Heart left ventricle (tissue), 16 donors: Measurements from ENCODE around the gene PYM1. TPM values are rescaled to one million over a fixed set of nuclear protein-coding genes. Genes with fewer than 3 reads are reported as not detected.
A peak's percentile ranks its signal among the peaks of the same experiment; 100 is the strongest.
"Not testable (repeated sequence)": the region's sequence is repeated elsewhere in the genome, so short reads cannot be mapped to it uniquely, and the experiment has no call there.

Source experiments
- ATAC-seq, 4 donors: fragments of 200-7000 bp; cut with Tn5 transposase; one replicate each; pipeline ENCODE4 v1.9.1; 2020 to 2022; ENCODE audit warnings: moderate library complexity in 4 of 4, mild to moderate bottlenecking in 3 of 4, moderate number of reproducible peaks in 1 of 4
- DNase-seq, 5 donors: peaks; one replicate each; pipeline ENCODE4 v3.0.0-alpha.2; 2020
- H3K27ac ChIP-seq, 12 donors: fragments of 200-600 bp; sonication (generic) in 4 of 12; one replicate each; pipeline versions ENCODE4 v1.5.0 to v1.8.0; 2016 to 2022; ENCODE audit warnings: mild to moderate bottlenecking in 2 of 12
- H3K27me3 ChIP-seq, 9 donors: fragments of 200-600 bp; sonication (generic) in 2 of 9; one replicate each; pipeline versions ENCODE4 v1.5.1 to v1.8.0; 2016 to 2022; ENCODE audit warnings: mild to moderate bottlenecking in 3 of 9
- H3K36me3 ChIP-seq, 9 donors: fragments of 200-600 bp; sonication (generic) in 2 of 9; one replicate each; pipeline versions ENCODE4 v1.5.0 to v1.8.0; 2018 to 2022; ENCODE audit warnings: mild to moderate bottlenecking in 2 of 9
- H3K4me1 ChIP-seq, 12 donors: fragments of 200-600 bp; sonication (generic) in 4 of 12; one replicate each; pipeline versions ENCODE4 v1.5.0 to v1.8.0; 2016 to 2022; ENCODE audit warnings: mild to moderate bottlenecking in 3 of 12
- H3K4me3 ChIP-seq, 12 donors: fragments of 200-600 bp; sonication (generic) in 4 of 12; one replicate each; pipeline versions ENCODE4 v1.5.0 to v1.8.0; 2017 to 2022; ENCODE audit warnings: mild to moderate bottlenecking in 9 of 12, moderate library complexity in 4 of 12
- H3K9me3 ChIP-seq, 12 donors: fragments of 200-600 bp; sonication (generic) in 4 of 12; one replicate each; pipeline versions ENCODE4 v1.5.0 to v1.8.0; 2016 to 2022; ENCODE audit warnings: mild to moderate bottlenecking in 1 of 12
- POLR2A ChIP-seq, 2 donors: fragments of 450-650 bp; IDR thresholded peaks; one replicate each; pipeline ENCODE4 v1.6.1; 2017; ENCODE audit warnings: antibody characterized with exemption in 2 of 2, mild to moderate bottlenecking in 2 of 2, moderate library complexity in 2 of 2
- WGBS, 4 donors: extraction: QIAGEN DNeasy Blood & Tissue Kit in 2 of 4; methylation state at CpG; one replicate each; pipeline versions ENCODE4 v1.1.5 to v1.1.7; 2013 to 2018; 5-methylcytosine and 5-hydroxymethylcytosine counted together
- intact Hi-C, 10 donors: fragments of 100-400 bp; cut with DNase I; formaldehyde crosslinking; loops; one replicate each; pipeline versions ENCODE4 v1.11.1 to v1.14.2; 2022
- polyA plus RNA-seq, 2 donors: library from polyadenylated mRNA; stranded (reverse); fragments of 200-250 nt; gene quantifications; one replicate each; pipeline ENCODE4 v1.2.3, GENCODE V29; 2013
- total RNA-seq, 9 donors: library from RNA; depleted of rRNA in 2 of 9; stranded (reverse); fragments of >200 nt in 2 of 9; fragmentation: NEBNext Ultra II Directional in 3 of 9; extraction: Animal tissue kit (Norgen Biotek cat#: 25700) in 3 of 9; gene quantifications; one replicate each; pipeline versions ENCODE4 v1.1.0 to v1.2.4, GENCODE V29; 2016 to 2023
- TF ChIP-seq, protein P1 (sequence below), 12 donors: fragments of 200-600 bp; sonication (generic) in 4 of 12; IDR thresholded peaks; one replicate each; pipeline versions ENCODE4 v1.5.0 to v1.8.0; 2018 to 2022; ENCODE audit warnings: antibody characterized with exemption in 12 of 12, mild to moderate bottlenecking in 5 of 12
- donor health status: ischemic (EF 13 %, LVEDD 7.1; RV severe dilation, severe dysfunction).
- donor health status: healthy with polysubstance abuse.
- donor health status: DM: no; HTN: yes; CAD: no.
- donor health status: DM: no; HTN: no; CAD: no.
- donor health status: ischemic (EF 25% LVEDD 6.9; RV normal size, moderate dysfunction).
- donor health status: ischemic (EF 25% LVEDD 5.7; RV mildly dilated, moderate dysfunction).
- donor health status: healthy.
- donor health status: DM: yes; HTN: yes; CAD: no.
- donor health status: ischemic (EF 35%, LVEDD 5.7; RV mildly dilated, moderate dysfunction).
- donor health status: nonischemic (EF 11% LVEDD 7.7; RV severe dilation, severe dysfunction).
- donor health status: DM: yes; HTN: yes; CAD: no.
- donor health status: PGD.
- donor health status: ischemic (EF 29% LVEDD 5.4; RV normal size, mild dysfunction).
- donor health status: nonischemic (EF 23%, LVEDD 6.1; RV moderate dilation, normal function).

PYM1 gene
- total and polyA plus RNA-seq, 11 donors: 12.0 to 33.6 (median 15.3) TPM

DNA sequence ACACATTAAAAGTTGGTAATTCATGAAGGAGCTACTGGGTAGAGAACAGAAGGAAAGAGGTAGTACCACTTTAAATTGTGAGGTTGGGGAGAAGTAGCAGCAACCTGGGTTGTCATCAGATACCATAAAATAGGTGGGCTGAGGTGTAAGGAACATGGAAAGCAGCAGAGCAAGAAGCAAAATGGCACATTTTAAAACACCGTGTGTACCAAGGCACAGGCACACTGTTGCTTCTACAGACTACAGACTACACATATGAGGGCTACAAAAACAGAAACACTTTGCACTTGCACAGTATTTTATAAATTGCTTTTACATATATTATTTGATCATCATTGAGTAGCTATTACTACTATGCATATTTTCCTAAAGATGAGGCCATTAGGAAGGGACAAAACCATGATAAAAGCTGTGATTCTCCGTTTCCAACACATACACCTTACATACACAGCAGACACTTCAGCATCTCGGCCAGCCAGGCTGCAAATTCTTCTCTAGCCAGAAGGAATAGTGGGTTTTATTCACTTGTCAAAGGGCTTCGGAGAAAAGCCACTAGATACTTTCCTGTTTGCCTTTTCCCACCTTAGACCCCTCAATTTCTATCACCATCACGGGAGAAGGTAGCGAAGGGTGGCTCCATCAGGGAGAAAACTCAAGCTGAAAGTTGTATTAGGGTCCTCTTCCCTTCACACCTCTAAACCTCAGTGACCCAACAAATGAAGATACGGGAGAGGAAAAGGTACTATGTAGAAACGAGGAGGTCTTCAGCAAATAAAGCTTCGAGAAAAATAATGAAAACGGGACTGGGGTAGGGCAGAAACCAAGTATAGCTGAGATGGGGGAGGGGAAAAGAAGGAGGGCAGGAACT lies 1.6 kb downstream of the PYM1 start:
- no peak for DNase-seq
- Histone ChIP-seq H3K9me3 (no peaks in the 10 kb centered on the region), H3K27me3 (no peaks in the 10 kb centered on the region), H3K4me3 (peak overlapping the region; percentile 53 to 95 (median 82)), H3K36me3 (peaks cover 0 to 27% (median 13%) of the 10 kb centered on the region in 9 donors), H3K4me1 (peaks cover 0 to 52% (median 30%) of the 10 kb centered on the region in 12 donors), H3K27ac (peak overlapping the region; percentile 81 to 98 (median 97))
- no peak for ATAC-seq
- intact Hi-C loops: loop anchor here in 8 of 10 donors (1.0 to 5.0 kb wide), 9 partner anchors 17 to 109 kb away; partner anchors contain the start of genes ORMDL2 (in 3 of the 8), SARNP (in 2 of the 8), DNAJC14 (in 1 of the 8) and RAB5B (in 1 of the 8)
- no peak for TF ChIP-seq POLR2A (IDR thresholded peaks at IDR 0.05)
- TF ChIP-seq, protein P1, sequence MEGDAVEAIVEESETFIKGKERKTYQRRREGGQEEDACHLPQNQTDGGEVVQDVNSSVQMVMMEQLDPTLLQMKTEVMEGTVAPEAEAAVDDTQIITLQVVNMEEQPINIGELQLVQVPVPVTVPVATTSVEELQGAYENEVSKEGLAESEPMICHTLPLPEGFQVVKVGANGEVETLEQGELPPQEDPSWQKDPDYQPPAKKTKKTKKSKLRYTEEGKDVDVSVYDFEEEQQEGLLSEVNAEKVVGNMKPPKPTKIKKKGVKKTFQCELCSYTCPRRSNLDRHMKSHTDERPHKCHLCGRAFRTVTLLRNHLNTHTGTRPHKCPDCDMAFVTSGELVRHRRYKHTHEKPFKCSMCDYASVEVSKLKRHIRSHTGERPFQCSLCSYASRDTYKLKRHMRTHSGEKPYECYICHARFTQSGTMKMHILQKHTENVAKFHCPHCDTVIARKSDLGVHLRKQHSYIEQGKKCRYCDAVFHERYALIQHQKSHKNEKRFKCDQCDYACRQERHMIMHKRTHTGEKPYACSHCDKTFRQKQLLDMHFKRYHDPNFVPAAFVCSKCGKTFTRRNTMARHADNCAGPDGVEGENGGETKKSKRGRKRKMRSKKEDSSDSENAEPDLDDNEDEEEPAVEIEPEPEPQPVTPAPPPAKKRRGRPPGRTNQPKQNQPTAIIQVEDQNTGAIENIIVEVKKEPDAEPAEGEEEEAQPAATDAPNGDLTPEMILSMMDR (IDR thresholded peaks at IDR 0.05): no peak
- 13 to 18% (median 16%) methylated on average over 10 of the region's 10 CpGs for WGBS, 4 donors

DNA sequence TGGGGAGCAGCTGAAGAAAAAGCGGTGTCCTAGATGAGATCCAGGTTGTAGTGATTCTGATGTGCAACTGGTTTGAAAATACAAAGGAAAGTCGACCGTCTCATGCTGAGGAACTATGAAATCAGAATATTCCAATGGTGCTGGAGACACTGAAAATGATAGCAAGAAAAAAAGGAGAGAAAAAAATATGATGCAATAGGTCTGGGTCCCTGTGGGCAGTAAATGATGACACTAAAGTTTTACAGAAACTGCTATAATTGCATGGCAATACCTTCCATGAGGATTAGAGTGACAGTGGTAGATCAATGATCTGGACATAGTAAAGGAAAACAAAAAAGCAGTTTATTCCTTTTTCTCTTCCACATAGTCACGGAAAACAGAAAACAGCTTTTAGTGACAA lies 2.3 kb downstream of the PYM1 start:
- intact Hi-C loops: loop anchor here in 7 of 10 donors (1.0 to 5.0 kb wide), 6 partner anchors 16 to 108 kb away; partner anchors contain the start of genes ORMDL2 (in 2 of the 7), SARNP (in 2 of the 7), DNAJC14 (in 1 of the 7) and RAB5B (in 1 of the 7)
- H3K9me3 ChIP-seq: no peaks in the 10 kb centered on the region
- DNase-seq: no peak
- H3K4me1 ChIP-seq: peaks cover 0 to 45% (median 25%) of the 10 kb centered on the region in 12 donors
- no peak for ATAC-seq
- TF ChIP-seq POLR2A (IDR thresholded peaks at IDR 0.05): no peak
- TF ChIP-seq, protein P1 (IDR thresholded peaks at IDR 0.05): no peak
- WGBS, 4 donors: 81 to 88% (median 85%) methylated on average over 4 of the region's 4 CpGs
- peaks cover 0 to 27% (median 13%) of the 10 kb centered on the region in 9 donors for H3K36me3 ChIP-seq
- peak overlapping the region in 2 of 12 donors; percentile 83 to 94 for H3K4me3 ChIP-seq
- peak overlapping the region in 1 of 12 donors; percentile 98 for H3K27ac ChIP-seq
- no peaks in the 10 kb centered on the region for H3K27me3 ChIP-seq

DNA sequence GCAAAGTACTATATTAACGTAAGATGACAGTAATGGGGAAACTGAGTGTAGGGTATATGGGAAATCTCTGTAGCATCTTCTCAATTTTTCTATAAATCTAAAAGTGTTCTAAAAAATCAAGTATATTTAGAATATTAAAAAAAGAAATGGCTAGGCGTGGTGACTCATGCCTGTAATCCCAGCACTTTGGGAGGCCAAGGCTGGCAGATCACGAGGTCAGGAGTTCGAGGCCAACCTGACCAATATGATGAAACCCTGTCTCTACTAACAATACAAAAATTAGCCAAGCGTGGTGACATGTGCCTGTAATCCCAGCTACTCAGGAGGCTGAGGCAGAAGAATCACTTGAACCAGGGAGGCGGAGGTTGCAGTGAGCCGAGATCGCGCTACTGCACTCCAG lies 4.0 kb downstream of the PYM1 start:
- intact Hi-C loops, H3K4me3 ChIP-seq, ATAC-seq, DNase-seq, H3K27me3 ChIP-seq, H3K27ac ChIP-seq, H3K9me3 ChIP-seq: not testable (repeated sequence)
- 92 to 97% (median 95%) methylated on average over 9 of the region's 9 CpGs for WGBS, 4 donors
- Histone ChIP-seq H3K4me1 (peaks cover 0 to 29% (median 15%) of the 10 kb centered on the region in 12 donors), H3K36me3 (peaks cover 0 to 27% (median 13%) of the 10 kb centered on the region in 9 donors)

DNA sequence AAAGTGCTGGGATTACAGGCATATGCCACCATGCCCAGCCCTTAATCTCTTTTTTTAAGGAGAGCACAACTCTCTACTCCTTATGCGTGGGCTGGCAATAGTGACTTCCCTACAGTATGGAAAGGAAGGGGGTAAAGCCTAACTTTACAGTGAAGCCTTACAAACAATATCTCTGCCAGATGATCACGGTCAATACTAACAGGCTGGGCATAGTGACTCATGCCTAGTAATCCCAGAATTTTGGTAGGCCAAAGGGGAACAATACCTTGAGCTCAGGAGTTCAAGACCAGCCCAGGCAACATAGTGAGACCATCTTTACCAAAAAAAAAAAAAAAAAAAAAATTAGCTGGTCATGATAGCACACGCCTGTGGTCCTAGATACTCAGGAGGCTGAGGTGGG lies 5.6 kb downstream of the PYM1 start:
- peaks cover 0 to 21% (median 8%) of the 10 kb centered on the region in 12 donors for H3K4me1 ChIP-seq
- no peak for TF ChIP-seq POLR2A (IDR thresholded peaks at IDR 0.05)
- TF ChIP-seq, protein P1 (IDR thresholded peaks at IDR 0.05): no peak
- no peak overlapping the region for H3K4me3 ChIP-seq
- WGBS, 4 donors: 92 to 98% (median 96%) methylated on average over 3 of the region's 3 CpGs
- DNase-seq (no peak), ATAC-seq (no peak)
- intact Hi-C loops: no loop called here
- no peaks in the 10 kb centered on the region for H3K9me3 ChIP-seq
- H3K36me3 ChIP-seq: peaks cover 0 to 32% (median 13%) of the 10 kb centered on the region in 9 donors
- H3K27ac ChIP-seq: no peak overlapping the region
- no peaks in the 10 kb centered on the region for H3K27me3 ChIP-seq

DNA sequence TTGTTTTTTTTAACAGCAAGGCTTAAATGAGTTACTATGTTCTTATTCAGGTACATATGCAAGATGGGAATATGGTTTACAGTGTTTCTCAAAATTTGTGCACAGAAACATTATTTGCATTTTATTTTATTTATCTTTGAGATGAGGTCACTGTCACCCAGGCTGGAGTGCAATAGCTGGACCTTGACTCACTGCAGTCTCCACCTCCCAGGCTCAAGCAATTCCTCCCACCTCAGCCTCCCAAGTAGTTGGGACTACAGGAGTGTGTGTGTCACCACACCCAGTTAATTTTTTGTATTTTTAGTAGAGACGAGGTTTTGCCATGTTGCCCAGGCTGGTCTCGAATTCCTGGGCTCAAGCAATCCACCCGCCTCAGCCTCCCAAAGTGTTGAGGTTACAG lies 8.7 kb downstream of the PYM1 start:
- DNase-seq, H3K4me3 ChIP-seq, ATAC-seq, intact Hi-C loops, H3K27ac ChIP-seq, H3K27me3 ChIP-seq, H3K9me3 ChIP-seq: not testable (repeated sequence)
- 87 to 93% (median 91%) methylated on average over 3 of the region's 3 CpGs for WGBS, 4 donors
- Histone ChIP-seq H3K36me3 (peaks cover 0 to 49% (median 22%) of the 10 kb centered on the region in 9 donors), H3K4me1 (peaks cover 0 to 24% (median 1%) of the 10 kb centered on the region in 12 donors)
